HG02884 (cell line): ENCODE data around the gene INKA2.
A peak's percentile ranks its signal among the peaks of the same experiment; 100 is the strongest.
"Not testable (repeated sequence)": the region's sequence is repeated elsewhere in the genome, so short reads cannot be mapped to it uniquely, and the experiment has no call there.

Experiments
- ATAC-seq: cut with Tn5 transposase; IDR thresholded peaks from one replicate; pipeline ENCODE4 v1.9.1; 2021; ENCODE audit warnings: mild to moderate bottlenecking, moderate library complexity; ENCODE audit not compliant: unreplicated experiment

INKA2 gene

GRCh38 chr1:111751906-111752575, 12.8 kb upstream of the INKA2 start:
- no peak for ATAC-seq

GRCh38 chr1:111750856-111751255, 11.7 kb upstream of the INKA2 start:
- no peak for ATAC-seq

- ATAC-seq, result no peak
These were observed 10.4 kb upstream of the INKA2 start for GRCh38 chr1:111749628-111750027.

GRCh38 chr1:111747947-111748346, 8.8 kb upstream of the INKA2 start:
- ATAC-seq, result no peak

- ATAC-seq, result peak; percentile 73
These were observed 8.1 kb upstream of the INKA2 start for GRCh38 chr1:111747282-111747734.

- ATAC-seq, result no peak
These were observed 7.4 kb upstream of the INKA2 start for GRCh38 chr1:111746614-111746999.

GRCh38 chr1:111745675-111746613, 6.7 kb upstream of the INKA2 start:
- no peak for ATAC-seq

- no peak for ATAC-seq
These were observed 4.5 kb upstream of the INKA2 start for GRCh38 chr1:111743679-111744101.

GRCh38 chr1:111742938-111743549, 3.8 kb upstream of the INKA2 start:
- ATAC-seq, result no peak

GRCh38 chr1:111742292-111742691, 3.1 kb upstream of the INKA2 start:
- ATAC-seq, result not testable (repeated sequence)

- no peak for ATAC-seq
These were observed 950 bp upstream of the INKA2 start for GRCh38 chr1:111739925-111740765.

- peak; percentile 40 for ATAC-seq
These were observed 580 bp downstream of the INKA2 start for GRCh38 chr1:111738436-111739193.

GRCh38 chr1:111738133-111738435, 1.1 kb downstream of the INKA2 start:
- no peak for ATAC-seq

GRCh38 chr1:111737216-111738132, 1.7 kb downstream of the INKA2 start:
- ATAC-seq, result no peak

- no peak for ATAC-seq
These were observed 2.5 kb downstream of the INKA2 start for GRCh38 chr1:111736548-111737215.

- ATAC-seq, result no peak
These were observed 3.2 kb downstream of the INKA2 start for GRCh38 chr1:111735858-111736544.

- ATAC-seq, result no peak
These were observed 3.9 kb downstream of the INKA2 start for GRCh38 chr1:111735321-111735720.

- ATAC-seq, result no peak
These were observed 4.3 kb downstream of the INKA2 start for GRCh38 chr1:111734856-111735255.
